Lower lobe of right lung (tissue), 2 donors: ENCODE results near the gene RBM7. TPM values are rescaled to one million over a fixed set of nuclear protein-coding genes. Genes with fewer than 3 reads are reported as not detected.
A peak's percentile ranks its signal among the peaks of the same experiment; 100 is the strongest.

Source experiments
- ATAC-seq, 2 donors: fragments of 200-7000 bp; cut with Tn5 transposase; one replicate each; pipeline ENCODE4 v1.9.1; 2020 to 2022; ENCODE audit warnings: mild to moderate bottlenecking in 2 of 2, moderate library complexity in 2 of 2
- DNase-seq: peaks from one replicate; pipeline ENCODE4 v3.0.0-alpha.2; 2020
- H3K27ac ChIP-seq: fragments of 200-600 bp; one replicate; pipeline ENCODE4 v1.8.0; 2022
- H3K27me3 ChIP-seq: fragments of 200-600 bp; one replicate; pipeline ENCODE4 v1.8.0; 2022; ENCODE audit warnings: low read depth
- H3K36me3 ChIP-seq: fragments of 200-600 bp; one replicate; pipeline ENCODE4 v1.8.0; 2022; ENCODE audit warnings: mild to moderate bottlenecking
- H3K4me1 ChIP-seq: fragments of 200-600 bp; one replicate; pipeline ENCODE4 v1.8.0; 2022
- H3K4me3 ChIP-seq: fragments of 200-600 bp; one replicate; pipeline ENCODE4 v1.8.0; 2022; ENCODE audit warnings: mild to moderate bottlenecking
- H3K9me3 ChIP-seq: fragments of 200-600 bp; one replicate; pipeline ENCODE4 v1.8.0; 2022
- CTCF ChIP-seq: fragments of 200-600 bp; IDR thresholded peaks from one replicate; pipeline ENCODE4 v1.8.0; 2022; ENCODE audit warnings: antibody characterized with exemption, mild to moderate bottlenecking
- intact Hi-C: fragments of 100-400 bp; cut with DNase I; formaldehyde crosslinking; loops from one replicate; pipeline ENCODE4 v1.11.0; 2022
- long read RNA-seq: library from polyadenylated mRNA; unstranded; transcript quantifications from one replicate; pipeline ENCODE4 v2.0.0, GENCODE V29; 2021
- total RNA-seq: library from RNA; stranded (reverse); fragmentation: NEBNext Ultra II Directional; extraction: Animal tissue kit (Norgen Biotek cat#: 25700); gene quantifications from one replicate; pipeline ENCODE4 v1.2.1, GENCODE V29; 2021
- donor health status: DM: no; HTN: yes; CAD: no; lungs with severe emphysema.

Gene RBM7
- total RNA-seq: 25.8 TPM
- long read RNA-seq, full-length matches to known transcripts: 57 of 59 reads
- long read RNA-seq, partial matches to known transcripts: 1 of 59 reads
- long read RNA-seq, other reads (novel, unspliced or antisense): 1 of 59 reads

- intact Hi-C loops: no loop called here
- ATAC-seq (peak; percentile 95 to 98), DNase-seq (peak; percentile 99)
- Histone ChIP-seq H3K4me3 (peak within 1 kb of the TSS; percentile 74), H3K9me3 (no peaks in the 10 kb centered on the region), H3K27me3 (no peaks in the 10 kb centered on the region), H3K27ac (peak within 1 kb of the TSS; percentile 98), H3K4me1 (peaks cover 58% of the 10 kb centered on the region), H3K36me3 (peaks cover 11% of the 10 kb centered on the region)
- TF ChIP-seq CTCF: peak; percentile 11
These were observed at the start of gene RBM7, which contains the start of gene C11orf71 for GRCh38 chr11:114400216-114400914. Gene RBM7, plus strand, starts transcription at chr11:114400666. Its CDS starts 6 bp downstream, at chr11:114400672. Gene C11orf71, minus strand, starts transcription at chr11:114400511. Its CDS starts 180 bp downstream, at chr11:114400331.

- H3K4me1 ChIP-seq: no peaks in the 10 kb centered on the region
- H3K4me3 ChIP-seq: no peak overlapping the region
- no peak for DNase-seq
- ATAC-seq: no peak
- no peaks in the 10 kb centered on the region for H3K27me3 ChIP-seq
- no peaks in the 10 kb centered on the region for H3K9me3 ChIP-seq
- H3K36me3 ChIP-seq: no peaks in the 10 kb centered on the region
- intact Hi-C loops: no loop called here
- TF ChIP-seq CTCF: no peak
- no peak overlapping the region for H3K27ac ChIP-seq
These were observed 47.0 kb upstream of the RBM7 start for GRCh38 chr11:114353443-114353842.

- H3K27me3 ChIP-seq: no peaks in the 10 kb centered on the region
- no peaks in the 10 kb centered on the region for H3K9me3 ChIP-seq
- H3K27ac ChIP-seq: no peak overlapping the region
- no peaks in the 10 kb centered on the region for H3K4me1 ChIP-seq
- DNase-seq (no peak), ATAC-seq (no peak)
- H3K36me3 ChIP-seq: no peaks in the 10 kb centered on the region
- TF ChIP-seq CTCF: no peak
- intact Hi-C loops: no loop called here
- H3K4me3 ChIP-seq: no peak overlapping the region
These were observed 46.4 kb upstream of the RBM7 start for GRCh38 chr11:114354076-114354475.

- intact Hi-C loops: no loop called here
- ATAC-seq: peak; percentile 68 to 79
These were observed 41.8 kb upstream of the RBM7 start for GRCh38 chr11:114358716-114359115.

GRCh38 chr11:114359342-114359741 lies 41.1 kb upstream of the RBM7 start:
- Histone ChIP-seq H3K4me1 (no peaks in the 10 kb centered on the region), H3K36me3 (no peaks in the 10 kb centered on the region), H3K27me3 (no peaks in the 10 kb centered on the region), H3K4me3 (no peak overlapping the region), H3K9me3 (no peaks in the 10 kb centered on the region), H3K27ac (no peak overlapping the region)
- DNase-seq (no peak), ATAC-seq (no peak)
- intact Hi-C loops: no loop called here
- no peak for TF ChIP-seq CTCF

More at GRCh38 chr11:114358716-114359115, 41.8 kb upstream of the RBM7 start:
- H3K27me3 ChIP-seq: no peaks in the 10 kb centered on the region
- no peak overlapping the region for H3K27ac ChIP-seq
- no peaks in the 10 kb centered on the region for H3K4me1 ChIP-seq
- H3K4me3 ChIP-seq: no peak overlapping the region
- TF ChIP-seq CTCF: no peak
- no peak for DNase-seq
- no peaks in the 10 kb centered on the region for H3K36me3 ChIP-seq
- no peaks in the 10 kb centered on the region for H3K9me3 ChIP-seq
